Esophagus squamous epithelium (tissue), 5 donors: ENCODE results near the gene ITGA5. TPM values are rescaled to one million over a fixed set of nuclear protein-coding genes. Genes with fewer than 3 reads are reported as not detected.
A peak's percentile ranks its signal among the peaks of the same experiment; 100 is the strongest.

ENCODE experiments used
- DNase-seq: peaks from one replicate; lab custom pipeline; 2025; lab: John Stamatoyannopoulos, UW
- H3K27ac ChIP-seq, 4 donors: fragments of 200-600 bp; sonication (generic); one replicate each; pipeline ENCODE4 v1.5.1; 2016 to 2019; ENCODE audit warnings: mild to moderate bottlenecking in 1 of 4
- H3K27me3 ChIP-seq, 4 donors: fragments of 200-600 bp; sonication (generic); 1 replicate in 3 of 4; 2 replicates in 1 of 4; pipeline versions ENCODE4 v1.5.1 to v1.6.0; 2017 to 2021; ENCODE audit warnings: antibody characterized with exemption in 1 of 4
- H3K36me3 ChIP-seq, 3 donors: fragments of 200-600 bp; sonication (generic); one replicate each; pipeline ENCODE4 v1.5.1; 2016 to 2019
- H3K4me1 ChIP-seq, 3 donors: fragments of 200-600 bp; sonication (generic); one replicate each; pipeline ENCODE4 v1.5.1; 2017 to 2019
- H3K4me3 ChIP-seq, 4 donors: fragments of 200-600 bp; sonication (generic); 1 replicate in 3 of 4; 2 replicates in 1 of 4; pipeline ENCODE4 v1.5.1; 2016 to 2019; ENCODE audit warnings: mild to moderate bottlenecking in 2 of 4, moderate library complexity in 1 of 4
- H3K9me3 ChIP-seq, 3 donors: fragments of 200-600 bp; sonication (generic); one replicate each; pipeline ENCODE4 v1.5.1; 2016 to 2019
- CTCF ChIP-seq, 6 experiments: fragments of 450-650 bp in 4 of 6; fragments of 200-600 bp in 2 of 6; sonication (generic) in 2 of 6; IDR thresholded peaks; one replicate each; pipeline ENCODE4 v1.5.1; 2016 to 2019; ENCODE audit warnings: antibody characterized with exemption in 6 of 6, mild to moderate bottlenecking in 4 of 6, moderate library complexity in 4 of 6
- POLR2A ChIP-seq, 4 donors: fragments of 450-650 bp; IDR thresholded peaks; one replicate each; pipeline ENCODE4 v1.6.1; 2017; ENCODE audit warnings: antibody characterized with exemption in 4 of 4, mild to moderate bottlenecking in 4 of 4, moderate library complexity in 3 of 4
- WGBS, 2 donors: methylation state at CpG; one replicate each; pipeline ENCODE4 v1.1.5; 2018; 5-methylcytosine and 5-hydroxymethylcytosine counted together
- intact Hi-C: fragments of 100-400 bp; cut with DNase I; formaldehyde crosslinking; loops from one replicate; pipeline ENCODE4 v1.15.0; 2022
- total RNA-seq, 4 donors: library from RNA; depleted of rRNA; stranded (reverse); fragments of >200 nt; gene quantifications; one replicate each; pipeline ENCODE4 v1.1.0, GENCODE V29; 2016
- donor health status: DM: yes; HTN: yes; CAD: no.

The ITGA5 gene
- total RNA-seq, 4 donors from 2014 or later = 7.5 to 112 (median 37.3) TPM

- peaks cover 45 to 100% (median 58%) of the 10 kb centered on the region in 3 donors for H3K4me1 ChIP-seq
- 25 to 57% methylated on average over 1 to 2 of the region's 2 CpGs for WGBS, 2 donors
- intact Hi-C loops = no loop called here
- no peaks in the 10 kb centered on the region for H3K9me3 ChIP-seq
- no peaks in the 10 kb centered on the region for H3K27me3 ChIP-seq
- DNase-seq = no peak
- no peak overlapping the region for H3K4me3 ChIP-seq
- no peak for TF ChIP-seq CTCF (IDR thresholded peaks at IDR 0.05)
- TF ChIP-seq POLR2A (IDR thresholded peaks at IDR 0.05) = no peak
- H3K36me3 ChIP-seq = peaks cover 0 to 89% (median 8%) of the 10 kb centered on the region in 3 donors
- peak overlapping the region; percentile 73 to 86 (median 80) for H3K27ac ChIP-seq
Measured at GRCh38 chr12:54374562-54375258, 44.4 kb downstream of the ITGA5 start.

GRCh38 chr12:54373649-54374561 is 45.2 kb downstream of the ITGA5 start:
- no peaks in the 10 kb centered on the region for H3K9me3 ChIP-seq
- intact Hi-C loops = no loop called here
- peak overlapping the region; percentile 73 to 86 (median 80) for H3K27ac ChIP-seq
- DNase-seq = no peak
- TF ChIP-seq CTCF (IDR thresholded peaks at IDR 0.05) (no peak), POLR2A (IDR thresholded peaks at IDR 0.05) (no peak)
- H3K27me3 ChIP-seq = no peaks in the 10 kb centered on the region
- peaks cover 39 to 100% (median 57%) of the 10 kb centered on the region in 3 donors for H3K4me1 ChIP-seq
- peaks cover 0 to 95% (median 7%) of the 10 kb centered on the region in 3 donors for H3K36me3 ChIP-seq
- no peak overlapping the region for H3K4me3 ChIP-seq
- WGBS, 2 donors = 38 to 86% methylated on average over 4 to 6 of the region's 10 CpGs

- Histone ChIP-seq H3K27ac (peak overlapping the region; percentile 35 to 84 (median 76)), H3K4me3 (no peak overlapping the region), H3K9me3 (no peaks in the 10 kb centered on the region), H3K4me1 (peaks cover 45 to 92% (median 52%) of the 10 kb centered on the region in 3 donors), H3K27me3 (no peaks in the 10 kb centered on the region), H3K36me3 (peaks cover 0 to 79% (median 7%) of the 10 kb centered on the region in 3 donors)
- no peak for DNase-seq
- 30 to 53% methylated on average over 5 to 8 of the region's 8 CpGs for WGBS, 2 donors
- TF ChIP-seq POLR2A (IDR thresholded peaks at IDR 0.05) (no peak), CTCF (IDR thresholded peaks at IDR 0.05) (no peak)
- intact Hi-C loops = no loop called here
Measured at GRCh38 chr12:54372113-54372806, 46.8 kb downstream of the ITGA5 start.

- H3K9me3 ChIP-seq = no peaks in the 10 kb centered on the region
- intact Hi-C loops = no loop called here
- DNase-seq = no peak
- peak overlapping the region; percentile 35 to 84 (median 76) for H3K27ac ChIP-seq
- 56 to 63% methylated on average over 2 to 4 of the region's 5 CpGs for WGBS, 2 donors
- TF ChIP-seq POLR2A (IDR thresholded peaks at IDR 0.05) (no peak), CTCF (IDR thresholded peaks at IDR 0.05) (no peak)
- H3K4me3 ChIP-seq = no peak overlapping the region
- H3K27me3 ChIP-seq = no peaks in the 10 kb centered on the region
- peaks cover 0 to 73% (median 5%) of the 10 kb centered on the region in 3 donors for H3K36me3 ChIP-seq
- peaks cover 45 to 85% (median 46%) of the 10 kb centered on the region in 3 donors for H3K4me1 ChIP-seq
Measured at GRCh38 chr12:54371328-54372112, 47.5 kb downstream of the ITGA5 start.
